Astrocyte (in vitro differentiated cells and primary cell): ENCODE data around the gene USP34. TPM values are rescaled to one million over a fixed set of nuclear protein-coding genes. Genes with fewer than 3 reads are reported as not detected.

Experiments
- DNase-seq: peaks from one replicate; pipeline ENCODE4 v3.0.0-alpha.2; 2010; ENCODE audit warnings: low read depth
- FAIRE-seq: peaks from 2 replicates; lab custom pipeline; 2011; peaks lifted over from hg19 to GRCh38; lab: Jason Lieb, UNC
- H2AFZ ChIP-seq: 2 replicates; pipeline ENCODE4 v1.6.0; 2012; ENCODE audit warnings: low read depth, low read length, inconsistent platforms
- H3K27ac ChIP-seq: 2 replicates; pipeline ENCODE4 v1.5.1; 2011; ENCODE audit warnings: low read depth, low read length, inconsistent platforms
- H3K27me3 ChIP-seq: 2 replicates; pipeline ENCODE4 v1.6.0; 2011; ENCODE audit warnings: low read length, inconsistent platforms; ENCODE audit not compliant: insufficient read depth
- H3K36me3 ChIP-seq: 2 replicates; pipeline ENCODE4 v1.5.1; 2011; ENCODE audit warnings: low read length, inconsistent platforms; ENCODE audit not compliant: insufficient read depth
- H3K4me1 ChIP-seq: 2 replicates; pipeline ENCODE4 v1.5.1; 2011; ENCODE audit warnings: low read length, inconsistent platforms; ENCODE audit not compliant: insufficient read depth
- H3K4me2 ChIP-seq: 2 replicates; pipeline ENCODE4 v1.6.0; 2012; ENCODE audit warnings: low read length, inconsistent platforms
- H3K4me3 ChIP-seq: 2 replicates; pipeline ENCODE4 v1.5.1; 2011; ENCODE audit warnings: low read depth, mild to moderate bottlenecking, low read length, inconsistent platforms; ENCODE audit not compliant: insufficient read depth
- H3K79me2 ChIP-seq: 2 replicates; pipeline ENCODE4 v1.6.0; 2012; ENCODE audit warnings: mild to moderate bottlenecking, low read length, inconsistent platforms; ENCODE audit not compliant: insufficient read depth
- H3K9ac ChIP-seq: 2 replicates; pipeline ENCODE4 v1.6.0; 2012; ENCODE audit warnings: mild to moderate bottlenecking, low read length, inconsistent platforms
- H3K9me3 ChIP-seq: 2 replicates; pipeline ENCODE4 v1.5.1; 2012; ENCODE audit warnings: low read depth, mild to moderate bottlenecking, low read length, inconsistent platforms; ENCODE audit not compliant: insufficient read depth
- H4K20me1 ChIP-seq: 2 replicates; pipeline ENCODE4 v1.6.0; 2012; ENCODE audit warnings: low read length, inconsistent platforms; ENCODE audit not compliant: insufficient read depth
- H3K27ac Mint-ChIP-seq: one replicate; pipeline ENCODE4 v1.8.0; 2021; ENCODE audit warnings: mild to moderate bottlenecking, mixed read lengths; ENCODE audit not compliant: unreplicated experiment
- H3K27me3 Mint-ChIP-seq: one replicate; pipeline ENCODE4 v1.8.0; 2021; ENCODE audit warnings: low read depth, mixed read lengths; ENCODE audit not compliant: unreplicated experiment
- H3K36me3 Mint-ChIP-seq: one replicate; pipeline ENCODE4 v1.8.0; 2021; ENCODE audit warnings: low read depth, mixed read lengths; ENCODE audit not compliant: unreplicated experiment
- H3K4me1 Mint-ChIP-seq: one replicate; pipeline ENCODE4 v1.8.0; 2021; ENCODE audit warnings: low read depth, mixed read lengths; ENCODE audit not compliant: unreplicated experiment
- H3K4me3 Mint-ChIP-seq: one replicate; pipeline ENCODE4 v1.8.0; 2021; ENCODE audit warnings: mild to moderate bottlenecking, moderate library complexity, mixed read lengths; ENCODE audit not compliant: unreplicated experiment
- H3K9me3 Mint-ChIP-seq: one replicate; pipeline ENCODE4 v1.8.0; 2021; ENCODE audit warnings: mild to moderate bottlenecking, mixed read lengths; ENCODE audit not compliant: unreplicated experiment
- CTCF ChIP-seq: IDR thresholded peaks from 2 replicates; pipeline ENCODE4 v1.5.1; 2011; ENCODE audit warnings: low read depth, mild to moderate bottlenecking, inconsistent platforms, low read length, moderate library complexity; ENCODE audit not compliant: insufficient read depth
- EZH2 ChIP-seq: IDR thresholded peaks from 2 replicates; pipeline ENCODE4 v1.6.1; 2012; ENCODE audit warnings: mild to moderate bottlenecking, low read length, inconsistent platforms; ENCODE audit not compliant: insufficient read depth
- total RNA-seq: library from RNA; stranded (reverse); gene quantifications from 2 replicates; pipeline ENCODE4 v1.2.1, GENCODE V29; 2021

The USP34 gene
- total RNA-seq, 1 donor from 2014 or later: 99.9 TPM

GRCh38 chr2:61454383-61454782 is 16.5 kb downstream of the USP34 start:
- DNase-seq: no peak
- no peak overlapping the region for H3K27ac ChIP-seq
- peaks cover 87% of the 10 kb centered on the region for H4K20me1 ChIP-seq

DNA sequence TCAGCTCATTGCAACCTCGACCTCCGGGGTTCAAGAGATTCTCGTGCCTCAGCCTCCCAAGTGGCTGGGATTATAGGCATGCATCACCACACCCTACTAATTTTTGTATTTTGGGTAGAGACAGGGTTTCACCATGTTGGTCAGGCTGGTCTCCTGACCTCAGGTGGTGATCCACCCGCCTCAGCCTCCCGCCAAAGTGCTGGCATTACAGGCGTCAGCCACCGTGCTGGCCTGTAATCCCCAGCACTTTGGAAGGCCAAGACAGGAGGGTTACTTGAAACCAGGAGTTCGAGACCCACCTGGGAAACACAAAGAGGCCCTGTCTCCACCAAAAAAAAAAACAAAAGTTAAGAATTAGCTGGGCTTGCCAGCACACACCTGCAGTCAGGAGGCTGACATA is 18.5 kb downstream of the USP34 start:
- H3K9me3 ChIP-seq: no peaks in the 10 kb centered on the region
- H3K9me3 Mint-ChIP-seq: no peaks in the 10 kb centered on the region
- H3K4me3 ChIP-seq: no peak overlapping the region
- H3K27ac Mint-ChIP-seq: peak overlapping the region; percentile 4
- H3K4me3 Mint-ChIP-seq: no peak overlapping the region
- no peaks in the 10 kb centered on the region for H3K27me3 Mint-ChIP-seq
- peaks cover 87% of the 10 kb centered on the region for H4K20me1 ChIP-seq
- no peaks in the 10 kb centered on the region for H3K36me3 ChIP-seq
- peaks cover 98% of the 10 kb centered on the region for H3K79me2 ChIP-seq
- no peak overlapping the region for H3K4me2 ChIP-seq
- peaks cover 1% of the 10 kb centered on the region for H3K4me1 Mint-ChIP-seq
- peaks cover 6% of the 10 kb centered on the region for H3K36me3 Mint-ChIP-seq
- no peaks in the 10 kb centered on the region for H3K4me1 ChIP-seq
- DNase-seq: no peak
- TF ChIP-seq EZH2 (no peak), CTCF (no peak)
- H3K27me3 ChIP-seq: no peaks in the 10 kb centered on the region
- H3K27ac ChIP-seq: no peak overlapping the region
- no peak overlapping the region for H3K9ac ChIP-seq
- no peak overlapping the region for H2AFZ ChIP-seq
- no peak for FAIRE-seq

More at GRCh38 chr2:61454383-61454782, 16.5 kb downstream of the USP34 start:
- no peaks in the 10 kb centered on the region for H3K9me3 Mint-ChIP-seq
- no peaks in the 10 kb centered on the region for H3K4me1 ChIP-seq
- no peaks in the 10 kb centered on the region for H3K27me3 Mint-ChIP-seq
- peaks cover 4% of the 10 kb centered on the region for H3K4me1 Mint-ChIP-seq
- H3K4me3 Mint-ChIP-seq: no peak overlapping the region
- H3K27me3 ChIP-seq: no peaks in the 10 kb centered on the region
- no peak for FAIRE-seq
- no peak overlapping the region for H3K27ac Mint-ChIP-seq
- H3K36me3 Mint-ChIP-seq: peaks cover 6% of the 10 kb centered on the region
- H3K79me2 ChIP-seq: peaks cover 98% of the 10 kb centered on the region
- no peak overlapping the region for H3K9ac ChIP-seq
- H3K4me3 ChIP-seq: no peak overlapping the region
- H2AFZ ChIP-seq: no peak overlapping the region
- no peaks in the 10 kb centered on the region for H3K9me3 ChIP-seq
- H3K4me2 ChIP-seq: no peak overlapping the region
- no peaks in the 10 kb centered on the region for H3K36me3 ChIP-seq
- TF ChIP-seq EZH2: no peak

DNA sequence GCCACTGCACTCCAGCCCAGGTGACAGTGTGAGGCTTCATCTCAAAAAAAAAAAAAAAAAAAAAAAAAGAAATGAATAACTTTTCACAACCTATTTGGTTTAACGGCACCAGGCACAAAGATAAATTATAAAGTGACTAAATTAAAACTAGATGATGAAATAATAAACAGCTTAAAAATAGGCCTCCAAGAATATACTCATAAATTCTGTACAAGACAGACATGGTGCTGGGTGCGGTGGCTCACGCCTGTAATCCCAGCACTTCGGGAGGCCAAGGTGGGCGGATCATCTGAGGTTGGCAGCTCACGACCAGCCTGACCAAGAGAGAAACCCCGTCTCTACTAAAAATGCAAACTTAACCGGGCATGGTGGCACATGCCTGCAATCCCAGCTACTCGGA is 19.7 kb downstream of the USP34 start:
- Histone ChIP-seq H4K20me1 (peaks cover 86% of the 10 kb centered on the region), H3K79me2 (peaks cover 98% of the 10 kb centered on the region), H3K36me3 (no peaks in the 10 kb centered on the region), H3K27me3 (no peaks in the 10 kb centered on the region), H3K4me2 (no peak overlapping the region), H3K4me3 (no peak overlapping the region), H2AFZ (no peak overlapping the region), H3K4me1 (no peaks in the 10 kb centered on the region), H3K27ac (no peak overlapping the region), H3K9ac (no peak overlapping the region), H3K9me3 (no peaks in the 10 kb centered on the region)
- Mint-ChIP-seq H3K9me3 (no peaks in the 10 kb centered on the region), H3K4me1 (no peaks in the 10 kb centered on the region), H3K27ac (no peak overlapping the region), H3K27me3 (no peaks in the 10 kb centered on the region), H3K36me3 (peaks cover 7% of the 10 kb centered on the region), H3K4me3 (no peak overlapping the region)
- TF ChIP-seq EZH2 (no peak), CTCF (no peak)
- no peak for FAIRE-seq
- no peak for DNase-seq
